Measurements from ENCODE around the gene PAM.
"Not testable (repeated sequence)": the region's sequence is repeated elsewhere in the genome, so short reads cannot be mapped to it uniquely, and the experiment has no call there.

Gene PAM

GRCh38 chr5:102895976-102896375, 140.9 kb downstream of the PAM start:
- TF ChIP-seq, protein P1, sequence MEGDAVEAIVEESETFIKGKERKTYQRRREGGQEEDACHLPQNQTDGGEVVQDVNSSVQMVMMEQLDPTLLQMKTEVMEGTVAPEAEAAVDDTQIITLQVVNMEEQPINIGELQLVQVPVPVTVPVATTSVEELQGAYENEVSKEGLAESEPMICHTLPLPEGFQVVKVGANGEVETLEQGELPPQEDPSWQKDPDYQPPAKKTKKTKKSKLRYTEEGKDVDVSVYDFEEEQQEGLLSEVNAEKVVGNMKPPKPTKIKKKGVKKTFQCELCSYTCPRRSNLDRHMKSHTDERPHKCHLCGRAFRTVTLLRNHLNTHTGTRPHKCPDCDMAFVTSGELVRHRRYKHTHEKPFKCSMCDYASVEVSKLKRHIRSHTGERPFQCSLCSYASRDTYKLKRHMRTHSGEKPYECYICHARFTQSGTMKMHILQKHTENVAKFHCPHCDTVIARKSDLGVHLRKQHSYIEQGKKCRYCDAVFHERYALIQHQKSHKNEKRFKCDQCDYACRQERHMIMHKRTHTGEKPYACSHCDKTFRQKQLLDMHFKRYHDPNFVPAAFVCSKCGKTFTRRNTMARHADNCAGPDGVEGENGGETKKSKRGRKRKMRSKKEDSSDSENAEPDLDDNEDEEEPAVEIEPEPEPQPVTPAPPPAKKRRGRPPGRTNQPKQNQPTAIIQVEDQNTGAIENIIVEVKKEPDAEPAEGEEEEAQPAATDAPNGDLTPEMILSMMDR (IDR thresholded peaks at IDR 0.05; ENCODE audit: borderline replicate concordance, insufficient read depth, low read depth, low read length): no peak
- no peak overlapping the region for H3K4me3 ChIP-seq (ENCODE audit: low read depth, low read length)

GRCh38 chr5:102901424-102902134, 146.5 kb downstream of the PAM start:
- TF ChIP-seq, protein P1 (IDR thresholded peaks at IDR 0.05; ENCODE audit: borderline replicate concordance, insufficient read depth, low read depth, low read length): no peak
- no peak overlapping the region for H3K4me3 ChIP-seq (ENCODE audit: low read depth, low read length)

DNA sequence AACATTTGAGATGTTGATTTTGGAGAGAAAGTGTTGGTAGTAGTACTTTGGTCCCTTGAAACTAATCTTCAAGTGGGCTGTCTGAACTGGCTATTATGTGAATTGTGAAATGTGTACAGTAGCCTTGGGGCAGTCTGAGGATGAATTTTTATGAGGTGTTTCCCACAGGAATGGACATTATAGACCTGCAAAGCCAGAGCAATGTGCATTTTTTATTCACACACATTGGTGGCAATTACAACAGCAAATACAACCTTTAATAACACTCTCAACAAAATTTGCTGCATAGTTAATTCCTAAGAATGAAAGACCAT, 147.0 kb downstream of the PAM start:
- TF ChIP-seq, protein P1 (IDR thresholded peaks at IDR 0.05; ENCODE audit: borderline replicate concordance, insufficient read depth, low read depth, low read length): no peak
- no peak overlapping the region for H3K4me3 ChIP-seq (ENCODE audit: low read depth, low read length)

DNA sequence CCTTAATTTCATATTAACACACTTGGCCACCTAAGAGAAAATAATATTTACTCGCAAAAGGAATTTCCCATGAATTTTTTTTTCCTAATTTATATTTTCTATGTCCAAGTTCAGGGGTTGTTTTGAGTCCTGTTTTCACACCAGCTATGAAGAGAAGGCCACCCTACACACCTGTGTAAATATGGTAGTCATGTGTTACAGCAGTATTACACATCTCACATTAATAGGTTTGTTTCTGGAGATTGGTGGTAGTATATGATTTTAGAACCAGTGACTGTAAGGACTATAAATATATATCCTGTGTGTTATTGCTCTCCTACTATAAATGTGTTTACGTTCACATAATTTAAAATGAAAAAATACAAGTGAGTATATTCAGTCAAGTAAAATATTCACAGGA, 147.5 kb downstream of the PAM start:
- TF ChIP-seq, protein P1 (IDR thresholded peaks at IDR 0.05; ENCODE audit: borderline replicate concordance, insufficient read depth, low read depth, low read length): no peak
- no peak overlapping the region for H3K4me3 ChIP-seq (ENCODE audit: low read depth, low read length)

- H3K4me3 ChIP-seq (ENCODE audit: low read depth, low read length): no peak overlapping the region
- TF ChIP-seq, protein P1 (IDR thresholded peaks at IDR 0.05; ENCODE audit: borderline replicate concordance, insufficient read depth, low read depth, low read length): no peak
These were observed 148.2 kb downstream of the PAM start for GRCh38 chr5:102903074-102903871.

DNA sequence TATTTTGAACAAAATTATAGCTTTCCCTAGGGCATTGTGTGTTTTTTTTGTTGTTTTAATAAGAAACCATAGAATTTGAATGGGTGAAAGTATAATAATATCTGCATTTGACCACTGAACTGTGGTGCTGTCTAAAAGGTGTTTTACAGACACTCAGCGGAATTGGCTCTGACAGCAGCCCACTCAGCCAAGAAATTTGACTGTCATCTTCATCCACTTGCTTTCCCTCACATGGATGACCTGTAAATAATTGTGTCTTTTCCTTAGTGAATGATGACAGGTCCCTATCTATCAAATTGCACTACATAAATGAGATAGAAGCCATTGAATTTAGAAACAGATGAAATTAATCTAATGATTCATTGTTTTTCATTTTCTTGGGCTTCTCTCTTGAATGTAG, 150.0 kb downstream of the PAM start:
- H3K4me3 ChIP-seq (ENCODE audit: low read depth, low read length): no peak overlapping the region
- TF ChIP-seq, protein P1 (IDR thresholded peaks at IDR 0.05; ENCODE audit: borderline replicate concordance, insufficient read depth, low read depth, low read length): no peak

GRCh38 chr5:102907099-102907498, 152.0 kb downstream of the PAM start:
- not testable (repeated sequence) for H3K4me3 ChIP-seq (ENCODE audit: low read depth, low read length)

All from GM12875 (cell line).